ENCODE results near the gene HES4.

GRCh38 chr1:952603-953002 is 47.3 kb downstream of the HES4 start:
- TF ChIP-seq CTCF (IDR thresholded peaks at IDR 0.05; ENCODE audit: insufficient read depth, low read depth, low read length): no peak
- no peak for TF ChIP-seq EZH2 (IDR thresholded peaks at IDR 0.05; ENCODE audit: insufficient read depth, low read length)
